GM19468 (cell line): Measurements from ENCODE around the gene PPP2R2B.

Experiments
- ATAC-seq: cut with Tn5 transposase; IDR thresholded peaks from one replicate; pipeline ENCODE4 v1.9.1; 2021; ENCODE audit warnings: mild to moderate bottlenecking, moderate library complexity, moderate number of reproducible peaks; ENCODE audit not compliant: unreplicated experiment; ENCODE audit errors: extremely low read depth

PPP2R2B gene

GRCh38 chr5:146791471-146791870 lies 87.1 kb downstream of the PPP2R2B start:
- ATAC-seq, result no peak

GRCh38 chr5:146789712-146790653 lies 88.6 kb downstream of the PPP2R2B start:
- ATAC-seq, result no peak

GRCh38 chr5:146788898-146789297 lies 89.7 kb downstream of the PPP2R2B start:
- ATAC-seq, result no peak

- ATAC-seq, result no peak
Observed at GRCh38 chr5:146785065-146785464, 93.5 kb downstream of the PPP2R2B start.

- no peak for ATAC-seq
Observed at GRCh38 chr5:146781157-146781556, 97.4 kb downstream of the PPP2R2B start.

GRCh38 chr5:146779211-146779869 lies 99.2 kb downstream of the PPP2R2B start:
- ATAC-seq, result no peak

- no peak for ATAC-seq
Observed at GRCh38 chr5:146778795-146779194, 99.8 kb downstream of the PPP2R2B start.

- ATAC-seq, result no peak
Observed at GRCh38 chr5:146778261-146778660, 100.3 kb downstream of the PPP2R2B start.

- no peak for ATAC-seq
Observed at GRCh38 chr5:146772881-146773466, 105.6 kb downstream of the PPP2R2B start.

GRCh38 chr5:146770980-146771379 lies 107.6 kb downstream of the PPP2R2B start:
- ATAC-seq, result no peak

- ATAC-seq, result no peak
Observed at GRCh38 chr5:146770546-146770945, 108.0 kb downstream of the PPP2R2B start.

GRCh38 chr5:146767534-146767933 lies 111.0 kb downstream of the PPP2R2B start:
- no peak for ATAC-seq

- no peak for ATAC-seq
Observed at GRCh38 chr5:146766013-146766412, 112.5 kb downstream of the PPP2R2B start.

- ATAC-seq, result no peak
Observed at GRCh38 chr5:146765089-146765832, 113.3 kb downstream of the PPP2R2B start.

- no peak for ATAC-seq
Observed at GRCh38 chr5:146762830-146763229, 115.7 kb downstream of the PPP2R2B start.

- no peak for ATAC-seq
Observed at GRCh38 chr5:146761811-146762210, 116.7 kb downstream of the PPP2R2B start.

GRCh38 chr5:146758938-146759337 lies 119.6 kb downstream of the PPP2R2B start:
- ATAC-seq, result no peak

GRCh38 chr5:146758076-146758475 lies 120.5 kb downstream of the PPP2R2B start:
- no peak for ATAC-seq

GRCh38 chr5:146756546-146756945 lies 122.0 kb downstream of the PPP2R2B start:
- no peak for ATAC-seq

GRCh38 chr5:146755793-146756192 lies 122.8 kb downstream of the PPP2R2B start:
- no peak for ATAC-seq
